HepG2 (cell line): ENCODE data around the gene EMC10.

Experiments used
- CBX2 ChIP-seq, 2 experiments: fragments of 200-600 bp in 1 of 2; sonication (generic); formaldehyde crosslinking in 1 of 2; IDR thresholded peaks; 2 replicates each; pipeline versions ENCODE4 v1.7.0 to v1.8.1; 2018 to 2022; ENCODE audit warnings: low read depth in 2 of 2, low read length in 1 of 2, mild to moderate bottlenecking in 1 of 2, missing genetic modification reagents in 1 of 2
- CREB1 ChIP-seq, 2 experiments: fragments of 450-650 bp in 1 of 2; IDR thresholded peaks; 2 replicates each; pipeline ENCODE4 v1.6.1; 2016 to 2017; ENCODE audit warnings: control low read depth in 1 of 2, mild to moderate bottlenecking in 1 of 2, missing compliant biosample characterization in 1 of 2, missing genetic modification characterization in 1 of 2
- JUND ChIP-seq: sonication (generic); formaldehyde crosslinking; IDR thresholded peaks from 2 replicates; pipeline ENCODE4 v1.8.0; 2022; ENCODE audit warnings: mild to moderate bottlenecking, missing genetic modification reagents
- MIER3 ChIP-seq: IDR thresholded peaks from 2 replicates; pipeline ENCODE4 v1.6.1; 2016; ENCODE audit warnings: missing compliant biosample characterization, borderline replicate concordance
- POLR2A ChIP-seq, 2 experiments: IDR thresholded peaks; 2 replicates each; pipeline ENCODE4 v1.6.1; 2011; ENCODE audit warnings: low read depth in 2 of 2, low read length in 2 of 2, mild to moderate bottlenecking in 1 of 2, moderate library complexity in 1 of 2; ENCODE audit not compliant: insufficient read depth in 1 of 2
- RAD51 ChIP-seq: fragments of 450-650 bp; IDR thresholded peaks from 2 replicates; pipeline ENCODE4 v1.6.1; 2016; ENCODE audit warnings: borderline replicate concordance
- SMC3 ChIP-seq: IDR thresholded peaks from 2 replicates; pipeline ENCODE4 v1.6.1; 2011; ENCODE audit warnings: low read length, improper control_type of control experiment
- TCF7 ChIP-seq: sonication (generic); IDR thresholded peaks from 2 replicates; pipeline ENCODE4 v1.6.1; 2016; ENCODE audit warnings: antibody characterized with exemption, low read depth
- TP53 ChIP-seq: sonication (generic); formaldehyde crosslinking; conservative IDR thresholded peaks from 2 replicates; pipeline ENCODE4 v1.4.0; 2020; ENCODE audit warnings: missing genetic modification reagents
- ZNF292 ChIP-seq: sonication (generic); formaldehyde crosslinking; IDR thresholded peaks from 2 replicates; pipeline ENCODE4 v1.8.1; 2022; ENCODE audit warnings: mild to moderate bottlenecking, low read depth, missing genetic modification reagents, borderline replicate concordance
- ZSCAN22 ChIP-seq: sonication (generic); formaldehyde crosslinking; IDR thresholded peaks from 2 replicates; pipeline ENCODE4 v1.4.0; 2020; ENCODE audit warnings: mild to moderate bottlenecking, missing genetic modification reagents
- TF ChIP-seq, protein P1 (sequence below): sonication (generic); formaldehyde crosslinking; IDR thresholded peaks from 2 replicates; pipeline ENCODE4 v1.5.0; 2020; ENCODE audit warnings: missing genetic modification reagents

DNA sequence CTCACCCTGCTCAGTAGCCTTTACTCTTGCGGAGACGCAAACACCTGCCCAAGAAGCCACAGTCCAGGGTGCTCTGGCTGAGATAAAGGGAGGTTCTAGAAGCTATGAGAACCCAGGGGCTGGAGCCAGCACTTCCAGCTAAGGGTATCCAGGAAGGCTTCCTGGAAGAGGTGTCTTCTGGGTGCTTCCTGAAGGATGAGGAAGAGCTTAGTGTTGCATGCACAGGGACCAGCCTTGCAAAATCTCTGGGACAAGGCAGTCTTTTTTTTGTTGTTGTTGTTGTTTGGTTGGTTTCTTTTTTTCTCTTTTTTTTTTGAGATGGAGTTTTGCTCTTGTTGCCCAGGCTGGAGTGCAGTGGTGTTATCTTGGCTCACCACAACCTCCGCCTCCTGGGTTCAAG is 23.1 kb upstream of the EMC10 start:
- TF ChIP-seq MIER3 (CRISPR knock-in tag) (no peak), CREB1 (IDR thresholded peaks at IDR 0.05) (no peak), CREB1 (CRISPR knock-in tag; IDR thresholded peaks at IDR 0.05) (no peak), TP53 (CRISPR knock-in tag) (no peak), ZNF292 (CRISPR knock-in tag) (no peak), RAD51 (no peak), POLR2A (IDR thresholded peaks at IDR 0.05; ENCODE audit: insufficient read depth in 1 of 2, low read depth in 2 of 2, low read length in 2 of 2) (no peak), CBX2 (IDR thresholded peaks at IDR 0.05; ENCODE audit: low read depth, low read length) (no peak), CBX2 (CRISPR knock-in tag; IDR thresholded peaks at IDR 0.05; ENCODE audit: low read depth) (no peak), JUND (no peak), SMC3 (no peak), TCF7 (no peak), ZSCAN22 (CRISPR knock-in tag) (no peak)
- TF ChIP-seq, protein P1, sequence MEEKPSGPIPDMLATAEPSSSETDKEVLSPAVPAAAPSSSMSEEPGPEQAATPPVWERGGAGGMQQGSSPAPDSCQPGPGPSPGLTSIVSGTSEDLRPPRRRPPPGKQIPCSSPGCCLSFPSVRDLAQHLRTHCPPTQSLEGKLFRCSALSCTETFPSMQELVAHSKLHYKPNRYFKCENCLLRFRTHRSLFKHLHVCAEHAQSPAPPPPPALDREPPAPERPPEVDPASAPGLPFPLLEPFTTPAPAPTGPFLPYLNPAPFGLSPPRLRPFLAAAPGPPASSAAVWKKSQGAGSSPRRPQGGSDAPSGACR = no peak
